ENCODE data around the gene CCNL2. TPM values are rescaled to one million over a fixed set of nuclear protein-coding genes. Genes with fewer than 3 reads are reported as not detected.

The CCNL2 gene
- total RNA-seq, 1 experiment from 2014 or later, result 35.2 TPM

DNA sequence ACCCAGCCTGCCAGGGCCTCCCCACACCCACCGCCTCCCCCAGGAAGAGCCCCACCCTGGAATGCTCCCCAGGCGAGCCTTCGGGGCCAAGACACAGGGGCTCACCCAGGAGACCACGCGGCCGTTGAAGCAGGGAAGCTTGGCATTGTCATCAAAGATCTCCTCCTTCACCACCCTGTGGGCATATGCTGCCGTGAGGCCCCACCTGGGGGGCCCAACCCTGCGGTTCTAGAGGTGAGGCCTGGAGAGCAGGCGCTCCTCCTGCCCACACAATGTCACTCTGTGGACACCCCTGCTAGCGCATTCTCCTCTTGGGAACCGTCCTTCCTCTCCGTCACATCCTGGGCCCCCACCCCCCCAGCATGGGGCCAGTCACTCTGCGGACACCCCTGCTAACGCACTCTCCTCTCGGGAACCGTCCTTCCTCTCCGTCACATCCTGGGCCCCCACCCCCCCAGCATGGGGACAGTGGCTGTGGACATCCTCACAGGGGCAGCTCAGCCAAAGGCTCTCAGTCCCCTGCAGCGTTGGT, 56.5 kb downstream of the CCNL2 start:
- no peak for DNase-seq (ENCODE audit: low read depth)

DNA sequence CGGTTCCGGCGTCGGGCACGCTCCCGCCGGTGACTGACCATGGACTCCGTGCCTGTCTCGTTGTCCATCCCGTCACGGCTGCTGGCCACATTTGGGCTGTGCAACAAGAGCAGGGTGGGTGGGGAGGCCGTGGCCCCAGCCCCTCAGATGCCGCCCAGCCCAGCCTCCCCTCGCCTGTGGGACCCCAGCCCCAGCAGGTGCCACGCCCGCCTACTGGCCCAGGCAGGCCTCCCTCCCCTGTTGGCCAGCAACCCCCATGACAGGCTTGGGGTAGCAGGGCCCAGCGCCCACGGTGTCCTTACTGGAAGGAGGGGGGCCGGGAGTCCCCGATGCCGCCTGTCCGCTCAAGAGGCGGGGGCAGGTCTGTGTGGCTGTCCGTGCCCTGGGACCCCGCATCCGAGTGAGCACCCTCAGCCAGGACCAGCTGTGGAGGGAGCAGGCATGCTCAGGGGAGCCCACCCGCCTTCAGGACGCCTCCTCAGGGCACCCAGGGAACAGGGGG, 57.0 kb downstream of the CCNL2 start:
- DNase-seq (ENCODE audit: low read depth), result no peak

GRCh38 chr1:1341549-1342021, 57.5 kb downstream of the CCNL2 start:
- DNase-seq (ENCODE audit: low read depth), result no peak

- no peak for DNase-seq (ENCODE audit: low read depth)
Measured at GRCh38 chr1:1340791-1341548, 58.2 kb downstream of the CCNL2 start.

GRCh38 chr1:1340185-1340584, 59.0 kb downstream of the CCNL2 start:
- DNase-seq (ENCODE audit: low read depth), result no peak

- no peak for DNase-seq (ENCODE audit: low read depth)
Measured at GRCh38 chr1:1338278-1338677, 60.9 kb downstream of the CCNL2 start.

- DNase-seq (ENCODE audit: low read depth), result no peak
Measured at GRCh38 chr1:1337793-1338147, 61.4 kb downstream of the CCNL2 start.

DNA sequence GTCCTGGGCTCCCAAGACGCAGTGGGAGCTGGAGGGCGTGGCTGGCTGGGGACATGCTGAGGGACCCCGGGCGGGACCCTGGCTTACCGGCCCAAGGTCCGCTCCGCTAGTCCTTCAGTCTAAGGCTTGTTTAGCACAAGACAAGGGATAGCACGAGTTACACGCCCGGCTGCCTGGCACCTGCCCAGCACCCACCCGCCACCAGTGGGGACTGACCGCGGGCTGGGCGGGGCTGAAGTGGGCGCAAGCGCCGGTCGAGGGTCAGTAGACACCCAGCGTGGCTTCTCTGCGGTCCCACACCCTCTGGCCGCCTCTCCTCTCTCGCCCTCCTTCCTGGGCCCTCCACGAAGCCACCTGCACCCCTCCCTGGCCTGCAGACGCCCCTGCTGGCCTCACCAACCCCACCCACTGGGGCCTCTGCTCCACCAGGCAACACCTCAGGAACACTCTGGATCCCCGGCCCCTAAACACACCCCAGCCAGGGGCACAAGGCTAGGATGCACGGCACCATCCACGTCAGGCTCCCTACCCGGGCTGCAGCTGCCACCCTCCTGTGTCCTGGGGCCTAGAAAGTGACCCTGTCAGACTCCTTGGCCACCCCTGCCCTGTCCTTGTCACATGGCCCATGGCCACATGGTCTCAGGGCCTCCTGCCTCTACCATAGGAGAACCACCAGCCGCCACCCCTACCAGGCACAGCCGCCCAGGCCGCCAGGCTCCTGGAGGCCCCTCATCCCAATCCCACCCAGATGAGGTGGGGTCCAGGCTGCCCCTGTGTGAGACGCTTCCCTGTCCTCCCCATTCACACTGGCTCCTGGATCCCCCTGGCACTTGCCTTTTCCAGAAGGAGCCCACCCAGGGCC, 62.0 kb downstream of the CCNL2 start:
- DNase-seq (ENCODE audit: low read depth), result no peak

GRCh38 chr1:1336446-1336845, 62.7 kb downstream of the CCNL2 start:
- no peak for DNase-seq (ENCODE audit: low read depth)

DNA sequence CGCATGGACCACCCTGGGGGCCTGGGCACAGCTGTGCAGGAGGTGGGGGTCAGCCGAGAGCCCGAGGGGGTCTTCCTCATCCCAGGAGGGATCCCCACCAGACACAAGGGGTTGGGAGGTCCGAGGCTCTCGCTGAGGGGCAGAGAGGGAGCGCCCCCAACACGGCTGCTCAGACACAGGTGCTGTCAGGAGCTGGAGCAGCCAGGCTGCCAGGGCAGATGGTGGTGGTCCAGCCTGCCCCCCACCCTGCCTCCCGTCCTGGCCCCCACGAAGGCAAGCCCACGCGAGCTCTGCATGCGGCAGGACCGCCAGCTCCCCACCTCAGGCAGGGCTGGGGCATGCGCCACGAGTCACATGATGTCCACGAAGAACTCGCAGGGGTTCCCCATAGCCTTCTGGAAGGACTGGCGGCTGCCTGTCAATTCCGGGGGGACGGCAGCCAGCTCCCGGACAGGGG, 63.3 kb downstream of the CCNL2 start:
- DNase-seq (ENCODE audit: low read depth), result no peak

Other genes starting within 250 kb of the CCNL2 start
- not detected in 2 replicates for gene TTLL10, start 225.5 kb downstream of the CCNL2 start, total RNA-seq (2014; rRNA removed; shearing (Covaris generic))
- gene TNFRSF18, start 192.7 kb downstream of the CCNL2 start, total RNA-seq (2014; rRNA removed; shearing (Covaris generic)), result not detected in 2 replicates
- gene TNFRSF4, start 185.2 kb downstream of the CCNL2 start, total RNA-seq (2014; rRNA removed; shearing (Covaris generic)), result not detected in 2 replicates
- 100 and 196 TPM in 2 replicates for gene SDF4, start 167.3 kb downstream of the CCNL2 start, total RNA-seq (2014; rRNA removed; shearing (Covaris generic))
- gene B3GALT6, start 167.1 kb downstream of the CCNL2 start, total RNA-seq (2014; rRNA removed; shearing (Covaris generic)), result 17.4 and 30.1 TPM in 2 replicates
- gene C1QTNF12, start 152.6 kb downstream of the CCNL2 start, total RNA-seq (2014; rRNA removed; shearing (Covaris generic)), result not detected in 2 replicates
- gene UBE2J2, start 125.5 kb downstream of the CCNL2 start, total RNA-seq (2014; rRNA removed; shearing (Covaris generic)), result 42.8 and 59.5 TPM in 2 replicates
- 0.62 TPM in 1 of 2 replicates, not detected in the other for gene SCNN1D, start 118.9 kb downstream of the CCNL2 start, total RNA-seq (2014; rRNA removed; shearing (Covaris generic))
- gene ACAP3, start 91.4 kb downstream of the CCNL2 start, total RNA-seq (2014; rRNA removed; shearing (Covaris generic)), result 13.9 and 15.3 TPM in 2 replicates
- gene PUSL1, start 90.7 kb downstream of the CCNL2 start, total RNA-seq (2014; rRNA removed; shearing (Covaris generic)), result 23.6 and 40.3 TPM in 2 replicates
- 74.7 and 87.4 TPM in 2 replicates for gene INTS11, start 74.7 kb downstream of the CCNL2 start, total RNA-seq (2014; rRNA removed; shearing (Covaris generic))
- gene CPTP, start 74.5 kb downstream of the CCNL2 start, total RNA-seq (2014; rRNA removed; shearing (Covaris generic)), result 22.4 and 35.1 TPM in 2 replicates
- gene TAS1R3, start 68.1 kb downstream of the CCNL2 start, total RNA-seq (2014; rRNA removed; shearing (Covaris generic)), result not detected in 2 replicates
- 22.4 and 34.5 TPM in 2 replicates for gene DVL1, start 49.9 kb downstream of the CCNL2 start, total RNA-seq (2014; rRNA removed; shearing (Covaris generic))
- 0.25 and 2.6 TPM in 2 replicates for gene MXRA8, start 40.8 kb downstream of the CCNL2 start, total RNA-seq (2014; rRNA removed; shearing (Covaris generic))
- 141 and 178 TPM in 2 replicates for gene AURKAIP1, start 24.1 kb downstream of the CCNL2 start, total RNA-seq (2014; rRNA removed; shearing (Covaris generic))
- 160 and 166 TPM in 2 replicates for gene MRPL20, start 8.0 kb upstream of the CCNL2 start, total RNA-seq (2014; rRNA removed; shearing (Covaris generic))
- 0.17 and 0.64 TPM in 2 replicates for gene ANKRD65, start 21.9 kb upstream of the CCNL2 start, total RNA-seq (2014; rRNA removed; shearing (Covaris generic))
- 0.12 and 1.1 TPM in 2 replicates for gene VWA1, start 36.4 kb upstream of the CCNL2 start, total RNA-seq (2014; rRNA removed; shearing (Covaris generic))
- not detected in 2 replicates for gene ATAD3C, start 50.4 kb upstream of the CCNL2 start, total RNA-seq (2014; rRNA removed; shearing (Covaris generic))
- gene ATAD3B, start 72.4 kb upstream of the CCNL2 start, total RNA-seq (2014; rRNA removed; shearing (Covaris generic)), result 2.9 and 7.7 TPM in 2 replicates
- gene ATAD3A, start 112.8 kb upstream of the CCNL2 start, total RNA-seq (2014; rRNA removed; shearing (Covaris generic)), result 26.7 and 55.9 TPM in 2 replicates
- 0.15 TPM in 1 of 2 replicates, not detected in the other for gene TMEM240, start 141.3 kb upstream of the CCNL2 start, total RNA-seq (2014; rRNA removed; shearing (Covaris generic))
- 69.3 and 96.9 TPM in 2 replicates for gene SSU72, start 175.5 kb upstream of the CCNL2 start, total RNA-seq (2014; rRNA removed; shearing (Covaris generic))
- 1.1 and 6.1 TPM in 2 replicates for gene FNDC10, start 200.8 kb upstream of the CCNL2 start, total RNA-seq (2014; rRNA removed; shearing (Covaris generic))
- gene MIB2, start 216.2 kb upstream of the CCNL2 start, total RNA-seq (2014; rRNA removed; shearing (Covaris generic)), result 15.8 and 28.6 TPM in 2 replicates
- 0.27 TPM in 1 of 2 replicates, not detected in the other for gene MMP23B, start 232.8 kb upstream of the CCNL2 start, total RNA-seq (2014; rRNA removed; shearing (Covaris generic))

Data from M059J (cell line).